ENCODE data around the gene SP7. TPM values are rescaled to one million over a fixed set of nuclear protein-coding genes. Genes with fewer than 3 reads are reported as not detected.
A peak's percentile ranks its signal among the peaks of the same experiment; 100 is the strongest.
"Not testable (repeated sequence)": the region's sequence is repeated elsewhere in the genome, so short reads cannot be mapped to it uniquely, and the experiment has no call there.

Gene SP7
- not detected in 2 replicates for total RNA-seq

GRCh38 chr12:53336181-53336681 lies at the start of gene SP7:
Gene SP7, minus strand, starts transcription at chr12:53336354. Its CDS starts 708 bp downstream, at chr12:53335646.
- no peak for DNase-seq (ENCODE audit: low read depth in 2 of 2)

DNA sequence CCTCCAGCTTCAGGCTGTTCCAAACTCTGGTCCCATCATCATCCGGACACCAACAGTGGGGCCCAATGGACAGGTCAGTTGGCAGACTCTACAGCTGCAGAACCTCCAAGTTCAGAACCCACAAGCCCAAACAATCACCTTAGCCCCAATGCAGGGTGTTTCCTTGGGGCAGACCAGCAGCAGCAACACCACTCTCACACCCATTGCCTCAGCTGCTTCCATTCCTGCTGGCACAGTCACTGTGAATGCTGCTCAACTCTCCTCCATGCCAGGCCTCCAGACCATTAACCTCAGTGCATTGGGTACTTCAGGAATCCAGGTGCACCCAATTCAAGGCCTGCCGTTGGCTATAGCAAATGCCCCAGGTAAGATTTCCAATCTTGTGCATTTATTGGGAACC lies 47.1 kb upstream of the SP7 start:
- DNase-seq (ENCODE audit: low read depth in 2 of 2), result no peak

- DNase-seq (ENCODE audit: low read depth in 2 of 2), result peak; percentile 59 to 75
Observed at GRCh38 chr12:53381731-53382630, 45.8 kb upstream of the SP7 start.

- DNase-seq (ENCODE audit: low read depth in 2 of 2), result peak; percentile 34 to 62
Observed at GRCh38 chr12:53380794-53381730, 44.9 kb upstream of the SP7 start.

- DNase-seq (ENCODE audit: low read depth in 2 of 2), result peak; percentile 96 to 98
Observed at GRCh38 chr12:53380104-53380793, 44.1 kb upstream of the SP7 start, which contains the start of gene SP1. Gene SP1, plus strand, starts transcription at chr12:53380176. Its CDS starts 116 bp downstream, at chr12:53380292.

DNA sequence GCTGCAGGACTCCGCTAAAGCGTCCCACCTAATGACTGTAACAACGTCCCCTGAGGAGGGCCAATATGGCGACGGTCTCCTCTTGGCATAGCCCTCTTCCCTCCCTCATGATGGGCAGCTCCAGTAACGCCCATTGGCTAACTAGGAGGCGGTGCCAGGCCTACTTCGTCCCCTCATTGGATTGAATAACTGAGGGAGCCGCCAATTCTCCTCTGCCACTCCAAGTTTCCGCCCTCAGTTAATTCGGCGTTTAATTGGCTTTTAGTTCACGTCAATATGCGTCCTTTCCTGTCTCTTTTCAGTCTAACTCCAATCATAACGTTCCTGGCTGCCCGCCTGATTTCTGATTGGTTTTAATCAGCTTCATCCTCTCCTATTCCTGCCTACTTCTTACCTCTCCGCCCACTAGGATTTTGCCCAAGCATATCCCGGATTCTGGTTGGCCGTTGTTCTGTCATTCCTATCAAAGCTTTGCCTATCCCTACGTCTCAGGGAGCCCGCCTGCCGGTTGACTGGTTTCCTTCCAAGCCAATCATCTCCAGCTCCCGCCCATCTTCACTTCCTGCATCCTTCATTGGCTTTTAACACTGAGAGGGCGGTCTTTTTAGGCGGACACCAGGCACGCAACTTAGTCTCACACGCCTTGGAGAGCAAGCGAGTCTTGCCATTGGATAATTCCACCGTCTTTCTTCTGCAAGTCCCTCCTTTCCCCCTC lies 43.4 kb upstream of the SP7 start:
- peak; percentile 100 for DNase-seq (ENCODE audit: low read depth in 2 of 2)

DNA sequence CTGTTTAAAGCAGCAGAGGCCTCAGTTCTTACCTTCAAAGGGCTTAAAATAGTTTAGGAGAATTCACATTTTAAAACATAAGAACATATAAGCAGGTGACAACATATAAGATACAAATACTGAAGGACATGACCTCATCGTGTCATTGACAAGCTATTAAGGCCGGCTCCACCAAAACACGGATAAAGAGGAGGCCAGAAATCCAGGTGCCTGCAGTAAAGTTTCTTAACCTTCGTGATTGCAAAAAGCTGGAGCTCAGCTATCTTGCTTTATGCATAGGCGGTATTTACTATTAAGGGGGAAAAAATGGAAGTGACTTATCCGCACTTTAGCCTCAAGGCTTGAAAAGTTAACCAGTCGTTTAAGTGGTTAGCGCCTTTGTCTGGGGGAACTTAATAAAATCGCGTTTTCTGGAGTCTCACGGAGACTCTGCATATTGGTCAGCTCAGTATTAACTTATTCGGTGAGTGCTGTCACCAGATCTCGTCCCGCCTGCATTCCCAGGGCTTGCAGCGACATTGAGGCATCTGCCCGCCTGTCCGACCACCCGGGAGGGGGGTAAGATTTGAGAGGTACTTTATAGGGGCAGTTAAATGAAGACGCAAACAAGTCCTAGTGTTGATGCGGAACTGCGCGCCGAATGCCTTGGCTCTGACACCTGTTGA lies 42.7 kb upstream of the SP7 start:
- peak in 1 of 2 donors; percentile 18 for DNase-seq (ENCODE audit: low read depth in 2 of 2)

DNA sequence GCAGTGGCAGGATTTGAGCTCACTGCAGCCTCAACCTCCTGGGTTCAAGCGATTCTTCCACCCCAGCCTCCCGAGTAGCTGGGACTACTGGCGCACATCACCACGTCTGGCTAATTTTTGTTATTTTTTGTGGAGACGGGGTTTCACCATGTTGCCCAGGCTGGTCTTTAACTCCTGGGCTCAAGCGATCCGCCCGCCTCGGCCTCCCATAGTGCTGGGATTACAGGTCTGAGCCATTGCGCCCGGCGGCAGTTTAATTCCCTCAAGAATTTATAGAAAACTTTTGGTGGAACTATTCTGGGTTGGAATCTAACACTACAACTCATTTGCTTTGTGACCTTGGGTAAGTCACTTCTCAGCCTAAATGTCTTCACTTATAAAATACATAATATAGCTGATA lies 42.1 kb upstream of the SP7 start:
- DNase-seq (ENCODE audit: low read depth in 2 of 2), result no peak

GRCh38 chr12:53376747-53377146 lies 40.6 kb upstream of the SP7 start:
- no peak for DNase-seq (ENCODE audit: low read depth in 2 of 2)

DNA sequence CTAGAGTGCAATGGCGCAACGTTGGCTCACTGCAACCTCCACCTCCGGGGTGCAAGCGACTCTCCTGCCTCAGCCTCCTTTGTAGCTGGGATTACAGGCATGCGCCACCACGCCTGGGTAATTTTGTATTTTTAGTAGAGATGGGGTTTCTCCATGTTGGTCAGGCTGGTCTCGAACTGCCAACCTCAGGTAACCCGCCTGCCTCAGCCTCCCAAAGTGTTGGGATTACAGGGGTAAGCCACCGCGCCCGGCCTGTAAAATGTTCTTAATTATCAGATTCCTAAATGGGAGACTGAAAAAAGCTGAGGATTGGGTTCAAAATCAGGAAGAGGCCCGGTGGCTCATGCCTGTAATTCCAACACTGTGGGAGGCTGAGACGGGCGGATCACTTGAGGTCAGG lies 38.1 kb upstream of the SP7 start:
- DNase-seq (ENCODE audit: low read depth in 2 of 2), result not testable (repeated sequence)

DNA sequence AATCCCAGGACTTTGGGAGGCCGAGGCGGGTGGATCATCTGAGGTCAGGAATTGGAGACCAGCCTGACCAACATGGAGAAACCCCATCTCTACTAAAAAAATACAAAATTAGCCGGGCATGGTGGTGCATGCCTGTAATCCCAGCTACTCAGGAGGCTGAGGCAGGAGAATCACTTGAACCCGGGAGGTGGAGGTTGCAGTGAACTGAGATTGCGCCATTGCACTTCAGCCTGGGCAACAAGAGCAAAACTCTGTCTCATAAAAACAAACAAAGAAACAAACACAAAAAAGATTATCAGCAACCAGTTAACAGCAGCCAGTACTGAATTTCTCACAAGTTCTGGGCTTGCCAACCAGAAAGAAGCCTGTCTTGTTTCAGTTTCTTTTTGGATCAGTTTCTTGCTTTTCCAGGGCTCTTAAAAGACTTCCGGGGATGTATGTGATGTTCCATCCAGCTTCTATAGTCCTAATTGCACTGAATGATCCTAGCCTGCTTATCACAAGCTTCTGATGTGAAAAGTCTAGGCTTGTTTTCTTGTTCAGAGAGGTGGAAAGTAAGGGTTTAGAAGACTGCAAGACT lies 37.5 kb upstream of the SP7 start:
- DNase-seq (ENCODE audit: low read depth in 2 of 2), result not testable (repeated sequence)

DNA sequence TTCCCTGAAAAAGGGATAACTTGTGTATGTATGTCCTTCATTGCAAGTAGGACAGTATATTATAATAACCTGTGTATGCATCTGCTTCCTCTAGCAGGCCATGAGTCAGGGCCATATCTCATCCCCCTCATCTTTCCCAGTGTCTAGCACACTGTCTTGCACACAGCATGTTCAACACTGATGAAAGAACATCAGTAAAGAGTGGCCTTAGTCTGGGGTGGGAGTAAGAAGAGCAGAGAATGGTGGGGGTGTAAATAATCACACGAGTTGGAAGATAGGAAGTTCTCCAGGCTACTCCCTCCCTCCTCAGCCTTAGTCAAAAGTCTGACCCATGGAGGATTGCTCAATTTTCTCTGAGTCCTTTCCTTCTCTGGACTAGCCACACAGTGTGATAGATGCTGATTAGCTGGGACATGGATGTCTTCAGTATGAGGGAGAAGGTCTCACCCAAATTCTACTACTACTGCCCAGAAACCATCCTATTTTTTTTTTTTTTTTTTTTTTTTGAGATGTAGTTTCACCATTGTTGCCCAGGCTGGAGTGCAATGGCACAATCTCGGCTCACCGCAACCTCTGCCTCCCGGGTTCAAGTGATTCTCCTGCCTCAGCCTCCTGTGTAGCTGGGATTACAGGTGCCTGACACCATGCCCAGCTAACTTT lies 29.2 kb upstream of the SP7 start:
- peak in 1 of 2 donors; percentile 55 for DNase-seq (ENCODE audit: low read depth in 2 of 2)

- not testable (repeated sequence) for DNase-seq (ENCODE audit: low read depth in 2 of 2)
Observed at GRCh38 chr12:53361638-53362037, 25.5 kb upstream of the SP7 start.

DNA sequence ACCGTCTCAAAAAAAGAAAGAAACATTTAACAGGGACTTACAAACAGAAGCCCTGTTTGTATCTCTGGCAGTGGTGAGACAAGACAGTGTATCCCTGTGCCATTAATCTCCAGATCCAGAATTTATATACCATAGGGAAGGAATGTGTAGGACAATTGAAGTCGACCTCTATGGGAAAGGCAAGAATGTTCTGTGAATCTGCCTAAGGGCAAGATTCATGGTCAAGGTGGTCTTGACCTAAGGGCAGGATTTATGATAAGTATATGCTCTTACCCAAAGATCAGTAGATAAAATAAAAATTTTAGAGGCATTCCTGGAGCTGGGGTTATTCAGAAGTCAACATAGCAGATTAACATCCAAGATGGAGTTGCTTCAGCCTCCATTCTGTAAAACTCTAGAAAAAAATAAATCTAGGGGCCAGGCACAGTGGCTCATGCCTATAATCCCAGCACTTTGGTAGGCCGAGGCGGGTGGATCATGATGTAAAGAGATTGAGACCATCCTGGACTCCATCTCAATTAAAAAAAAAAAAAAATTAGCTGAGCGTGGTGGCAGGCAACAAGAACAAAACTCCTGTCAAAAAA lies 22.8 kb upstream of the SP7 start:
- no peak for DNase-seq (ENCODE audit: low read depth in 2 of 2)

GRCh38 chr12:53355121-53355520 lies 19.0 kb upstream of the SP7 start:
- no peak for DNase-seq (ENCODE audit: low read depth in 2 of 2)

GRCh38 chr12:53353257-53353655 lies 17.1 kb upstream of the SP7 start:
- no peak for DNase-seq (ENCODE audit: low read depth in 2 of 2)

- DNase-seq (ENCODE audit: low read depth in 2 of 2), result peak; percentile 92
Observed at GRCh38 chr12:53352331-53353256, 16.4 kb upstream of the SP7 start.

- no peak for DNase-seq (ENCODE audit: low read depth in 2 of 2)
Observed at GRCh38 chr12:53347905-53348304, 11.8 kb upstream of the SP7 start.

Measured in lung microvascular endothelial cell (primary cell).